GM12801 (cell line): ENCODE data around the gene TEAD1.

ENCODE experiments used
- TF ChIP-seq, protein P1 (sequence below): IDR thresholded peaks from one replicate; pipeline ENCODE4 v1.5.1; 2011; ENCODE audit warnings: control low read depth; ENCODE audit not compliant: insufficient read length; ENCODE audit errors: extremely low read depth

TEAD1 gene

DNA sequence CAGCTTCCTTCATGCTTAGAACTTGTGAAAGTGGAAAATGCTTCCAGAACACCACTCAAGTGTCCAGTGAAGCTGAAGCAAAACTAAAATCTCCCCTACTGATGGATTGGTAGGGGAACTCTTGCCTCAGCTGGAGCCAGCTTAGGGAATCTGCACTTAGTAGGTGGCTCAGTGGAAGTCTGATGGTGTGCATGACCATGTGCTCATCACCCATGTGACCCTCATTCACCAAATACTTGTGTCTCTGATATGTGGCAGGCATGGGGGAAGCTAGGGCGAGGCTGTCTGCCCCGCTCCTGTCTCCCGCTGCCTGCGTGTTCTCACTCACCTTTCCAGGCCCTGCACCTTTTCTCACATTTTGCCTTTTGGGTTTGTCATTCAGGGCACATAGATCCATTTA is 7.2 kb downstream of the TEAD1 start:
- TF ChIP-seq, protein P1, sequence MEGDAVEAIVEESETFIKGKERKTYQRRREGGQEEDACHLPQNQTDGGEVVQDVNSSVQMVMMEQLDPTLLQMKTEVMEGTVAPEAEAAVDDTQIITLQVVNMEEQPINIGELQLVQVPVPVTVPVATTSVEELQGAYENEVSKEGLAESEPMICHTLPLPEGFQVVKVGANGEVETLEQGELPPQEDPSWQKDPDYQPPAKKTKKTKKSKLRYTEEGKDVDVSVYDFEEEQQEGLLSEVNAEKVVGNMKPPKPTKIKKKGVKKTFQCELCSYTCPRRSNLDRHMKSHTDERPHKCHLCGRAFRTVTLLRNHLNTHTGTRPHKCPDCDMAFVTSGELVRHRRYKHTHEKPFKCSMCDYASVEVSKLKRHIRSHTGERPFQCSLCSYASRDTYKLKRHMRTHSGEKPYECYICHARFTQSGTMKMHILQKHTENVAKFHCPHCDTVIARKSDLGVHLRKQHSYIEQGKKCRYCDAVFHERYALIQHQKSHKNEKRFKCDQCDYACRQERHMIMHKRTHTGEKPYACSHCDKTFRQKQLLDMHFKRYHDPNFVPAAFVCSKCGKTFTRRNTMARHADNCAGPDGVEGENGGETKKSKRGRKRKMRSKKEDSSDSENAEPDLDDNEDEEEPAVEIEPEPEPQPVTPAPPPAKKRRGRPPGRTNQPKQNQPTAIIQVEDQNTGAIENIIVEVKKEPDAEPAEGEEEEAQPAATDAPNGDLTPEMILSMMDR: no peak

DNA sequence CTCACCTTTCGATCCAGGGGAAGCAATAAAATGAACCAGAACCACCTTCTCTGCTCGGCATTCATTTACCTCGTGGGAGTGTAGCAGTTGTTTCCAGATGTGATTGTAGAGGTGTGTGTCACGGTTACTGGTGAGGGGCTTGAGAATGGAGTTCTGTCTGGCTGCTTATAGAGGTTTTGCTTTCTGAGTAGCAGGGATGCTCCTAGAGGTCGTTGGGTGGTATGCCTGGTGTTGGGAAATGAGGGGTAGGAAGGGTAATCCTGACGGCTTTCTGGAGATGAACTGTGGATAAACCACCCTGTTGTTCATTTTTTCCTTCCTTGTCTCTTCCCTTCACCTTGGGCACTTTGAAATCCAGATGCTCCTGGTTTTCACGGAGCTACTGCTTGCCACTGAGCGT is 8.1 kb downstream of the TEAD1 start:
- TF ChIP-seq, protein P1: no peak

DNA sequence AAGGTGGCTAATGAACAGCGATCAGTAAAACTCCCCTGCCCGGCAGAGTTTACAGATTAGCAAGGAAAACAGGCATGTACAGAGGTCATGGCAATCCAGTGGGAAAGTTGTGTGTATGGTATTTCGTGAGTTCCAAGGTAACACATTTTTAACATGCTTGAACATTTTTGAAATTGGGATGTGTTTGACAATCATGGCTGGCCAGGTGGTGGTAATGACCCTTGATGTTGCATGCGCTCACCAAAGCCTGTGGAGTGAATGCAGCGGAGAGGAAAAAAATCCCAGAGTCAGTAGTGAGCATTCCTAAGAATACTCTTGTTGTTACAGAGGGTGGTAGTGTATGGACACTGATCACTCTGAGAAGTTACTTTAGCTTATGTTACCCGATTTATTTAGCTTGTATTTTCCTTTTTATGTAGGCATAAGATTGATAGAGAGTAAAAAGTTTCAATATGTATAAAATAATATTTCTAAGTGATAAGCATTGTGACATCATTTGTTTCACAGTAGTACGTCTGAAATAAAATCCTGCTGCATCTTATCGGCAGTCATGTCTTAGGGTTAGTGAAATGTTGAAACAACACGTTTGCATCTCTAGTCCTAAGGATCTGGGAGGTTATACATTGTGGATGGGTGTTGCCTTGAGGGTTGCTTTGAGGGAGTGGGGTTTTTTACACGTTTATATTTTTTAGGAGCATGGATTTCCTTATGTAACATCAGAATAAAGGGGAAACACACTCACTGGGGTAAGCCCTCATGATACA is 8.7 kb downstream of the TEAD1 start:
- TF ChIP-seq, protein P1: no peak

DNA sequence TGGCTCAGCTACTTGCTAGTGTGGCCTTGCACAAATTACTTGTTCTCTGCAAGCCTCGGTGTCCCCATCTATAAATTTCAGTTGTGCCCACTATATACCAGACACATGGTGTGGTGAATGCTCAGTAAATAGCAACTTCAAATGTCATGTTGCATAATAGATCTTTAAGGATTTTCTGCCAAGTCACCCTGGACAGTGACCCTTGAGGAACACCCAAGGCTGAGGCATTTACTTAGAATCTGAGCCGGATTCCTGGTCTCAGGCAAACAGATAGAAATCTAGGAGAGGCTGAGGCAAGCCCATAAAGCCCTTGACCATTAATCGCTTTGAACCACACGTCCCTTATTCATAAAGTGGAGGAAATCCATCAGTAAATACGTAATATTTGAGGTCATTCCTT is 9.7 kb downstream of the TEAD1 start:
- TF ChIP-seq, protein P1: no peak

DNA sequence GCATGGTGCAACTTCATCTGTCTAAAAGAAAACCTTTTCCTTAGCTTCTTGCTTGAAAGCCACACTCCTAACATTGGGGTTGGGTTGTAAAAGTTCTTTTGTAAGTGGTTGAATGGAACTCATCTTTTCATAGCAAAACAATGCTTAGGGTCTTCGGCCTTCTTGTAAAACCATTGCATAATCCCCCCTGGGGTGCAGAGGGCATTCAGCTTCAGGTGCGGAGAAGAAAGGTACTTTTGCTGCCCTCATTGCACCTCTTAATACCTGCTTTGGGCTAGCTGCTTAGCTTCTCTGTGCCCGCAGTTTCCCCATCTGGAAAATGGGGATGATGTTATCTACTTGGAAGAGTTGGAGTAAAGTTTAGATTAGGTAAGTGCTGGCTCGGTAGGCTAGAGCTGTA is 10.1 kb downstream of the TEAD1 start:
- TF ChIP-seq, protein P1: no peak

DNA sequence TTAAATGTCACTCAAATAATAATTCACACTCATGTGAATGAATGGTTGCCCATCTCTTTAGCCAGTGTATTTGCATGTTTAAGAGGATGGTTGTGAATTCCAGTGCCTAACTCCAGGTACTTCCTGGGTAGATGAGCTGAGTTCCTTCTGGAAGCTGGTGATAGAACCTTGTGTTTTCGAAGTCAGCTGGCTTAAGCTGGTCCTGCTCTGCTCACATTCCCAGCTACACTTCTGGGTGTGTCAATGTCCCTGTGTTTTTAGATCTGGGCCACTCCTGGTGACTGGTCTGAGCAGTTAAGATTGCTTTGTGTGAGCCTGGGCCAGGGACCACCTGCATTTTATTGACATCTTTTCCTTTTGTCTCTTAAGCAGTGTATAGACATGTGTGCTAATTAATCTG is 10.6 kb downstream of the TEAD1 start:
- TF ChIP-seq, protein P1: no peak

DNA sequence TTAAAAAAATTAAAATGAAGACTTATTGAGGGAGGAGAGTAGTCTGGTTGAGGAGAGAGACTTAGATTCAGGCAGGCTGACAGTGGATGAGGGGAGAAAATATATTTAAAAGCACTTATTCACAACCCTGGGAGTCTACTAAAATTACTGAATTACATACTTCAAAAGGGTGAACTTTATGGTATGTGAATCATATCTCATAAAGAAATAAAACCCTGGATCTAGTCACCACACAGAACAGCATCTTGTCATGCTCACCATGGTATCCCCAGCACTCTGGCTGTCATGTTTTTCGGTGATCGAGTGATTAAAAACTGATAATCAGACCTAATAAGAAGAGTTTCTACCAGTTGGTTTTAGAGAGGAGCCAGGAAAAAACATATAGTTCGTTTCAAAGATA is 11.0 kb downstream of the TEAD1 start:
- TF ChIP-seq, protein P1: no peak
